Measurements from ENCODE around the gene RASSF4. TPM values are rescaled to one million over a fixed set of nuclear protein-coding genes. Genes with fewer than 3 reads are reported as not detected.

RASSF4 gene
- total and polyA plus RNA-seq, 3 donors from 2014 or later, result 28.2 to 68.1 (median 53.1) TPM

DNA sequence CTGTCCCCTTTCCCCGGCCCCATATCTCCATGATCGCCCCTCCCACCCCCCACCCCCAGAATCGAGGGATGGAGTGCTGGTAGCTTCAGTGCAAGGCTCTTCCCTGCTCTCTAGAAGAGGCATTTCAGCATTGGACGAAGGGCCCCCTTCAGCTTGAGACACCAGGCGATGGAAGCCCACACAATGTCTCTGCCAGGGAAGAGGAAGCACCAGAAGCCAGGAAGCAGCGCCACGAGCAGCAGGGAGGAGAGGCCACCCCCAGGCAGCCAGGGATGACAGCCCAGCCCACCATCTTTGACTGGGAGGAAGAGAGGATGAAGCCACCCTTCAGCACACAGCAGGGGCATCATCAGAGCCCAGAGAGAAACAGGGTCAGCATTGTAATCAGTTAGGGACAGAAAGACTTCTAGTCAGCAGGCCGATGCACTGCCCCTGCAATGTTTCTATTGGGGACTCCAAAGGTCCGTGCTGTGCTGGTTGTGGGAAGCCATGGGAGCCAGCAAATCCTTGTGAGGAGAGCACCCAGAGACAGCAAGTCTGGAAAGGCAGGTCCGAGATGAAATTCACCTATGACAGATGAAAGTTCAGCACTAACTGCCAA is 32.8 kb upstream of the RASSF4 start:
- DNase-seq, result no peak
- intact Hi-C loops (cut with DNase I; ENCODE audit: low total_unique reads), result no loop called here
- WGBS, 2 donors, result 72 to 89% methylated on average over 5 to 10 of the region's 10 CpGs

DNA sequence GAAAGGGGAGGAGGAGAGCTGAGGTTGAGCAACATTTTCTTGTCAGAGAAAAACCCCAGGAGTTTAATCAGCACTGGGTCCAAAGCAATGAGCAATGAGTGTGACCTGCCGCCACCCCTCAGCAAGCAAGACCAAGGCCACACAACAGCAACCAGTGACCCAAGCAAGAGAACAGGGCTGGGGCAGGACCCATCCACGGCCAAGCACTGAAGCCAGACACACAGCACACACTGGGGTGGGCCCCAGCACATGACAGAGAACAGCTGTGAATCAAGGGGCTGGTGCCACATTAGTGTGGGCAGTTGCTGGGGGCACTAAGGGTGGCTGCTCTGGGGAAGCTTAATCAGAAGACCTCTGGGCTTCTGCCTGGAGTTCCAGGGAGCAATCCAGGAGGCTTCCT is 32.2 kb upstream of the RASSF4 start:
- no peaks in the 10 kb centered on the region for H3K36me3 ChIP-seq (ENCODE audit: low read depth, missing control alignments)
- TF ChIP-seq CTCF (IDR thresholded peaks at IDR 0.05) (no peak), POLR2A (IDR thresholded peaks at IDR 0.05) (no peak)
- no peaks in the 10 kb centered on the region for H3K27me3 ChIP-seq
- H3K4me1 ChIP-seq, result no peaks in the 10 kb centered on the region
- H3K4me3 ChIP-seq, result no peak overlapping the region
- intact Hi-C loops (cut with DNase I; ENCODE audit: low total_unique reads), result no loop called here
- WGBS, 2 donors, result 77 to 78% methylated on average over 2 of the region's 2 CpGs
- H3K9me3 ChIP-seq, result no peaks in the 10 kb centered on the region
- H3K27ac ChIP-seq, result no peak overlapping the region
- peak; percentile 35 for DNase-seq

More for the DNA sequence above, 32.8 kb upstream of the RASSF4 start:
- H3K36me3 ChIP-seq (ENCODE audit: low read depth, missing control alignments), result no peaks in the 10 kb centered on the region
- no peaks in the 10 kb centered on the region for H3K4me1 ChIP-seq
- no peak overlapping the region for H3K4me3 ChIP-seq
- no peaks in the 10 kb centered on the region for H3K9me3 ChIP-seq
- H3K27ac ChIP-seq, result no peak overlapping the region
- no peaks in the 10 kb centered on the region for H3K27me3 ChIP-seq
- TF ChIP-seq POLR2A (IDR thresholded peaks at IDR 0.05) (no peak), CTCF (IDR thresholded peaks at IDR 0.05) (no peak)

DNA sequence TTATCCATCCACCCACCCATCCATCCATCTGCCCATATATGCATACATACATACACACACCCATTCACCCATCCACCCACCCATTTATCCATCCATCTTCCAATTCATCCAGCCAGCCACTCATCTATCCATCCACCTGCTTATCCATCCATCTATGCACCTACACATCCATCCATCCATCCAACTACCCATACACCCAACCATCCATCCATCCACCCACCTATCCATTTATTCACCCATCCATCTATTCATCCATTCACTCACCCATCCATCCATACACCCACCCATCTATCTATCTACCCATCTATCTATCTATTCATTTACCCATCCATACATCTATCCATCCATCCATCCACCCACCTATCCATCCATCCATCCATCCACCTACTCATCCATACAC is 31.1 kb upstream of the RASSF4 start:
- TF ChIP-seq CTCF (IDR thresholded peaks at IDR 0.05) (no peak), POLR2A (IDR thresholded peaks at IDR 0.05) (no peak)
- Histone ChIP-seq H3K36me3 (ENCODE audit: low read depth, missing control alignments) (no peaks in the 10 kb centered on the region), H3K27ac (no peak overlapping the region), H3K4me3 (no peak overlapping the region), H3K9me3 (no peaks in the 10 kb centered on the region), H3K27me3 (no peaks in the 10 kb centered on the region), H3K4me1 (no peaks in the 10 kb centered on the region)
- intact Hi-C loops (cut with DNase I; ENCODE audit: low total_unique reads), result no loop called here
- DNase-seq, result no peak

DNA sequence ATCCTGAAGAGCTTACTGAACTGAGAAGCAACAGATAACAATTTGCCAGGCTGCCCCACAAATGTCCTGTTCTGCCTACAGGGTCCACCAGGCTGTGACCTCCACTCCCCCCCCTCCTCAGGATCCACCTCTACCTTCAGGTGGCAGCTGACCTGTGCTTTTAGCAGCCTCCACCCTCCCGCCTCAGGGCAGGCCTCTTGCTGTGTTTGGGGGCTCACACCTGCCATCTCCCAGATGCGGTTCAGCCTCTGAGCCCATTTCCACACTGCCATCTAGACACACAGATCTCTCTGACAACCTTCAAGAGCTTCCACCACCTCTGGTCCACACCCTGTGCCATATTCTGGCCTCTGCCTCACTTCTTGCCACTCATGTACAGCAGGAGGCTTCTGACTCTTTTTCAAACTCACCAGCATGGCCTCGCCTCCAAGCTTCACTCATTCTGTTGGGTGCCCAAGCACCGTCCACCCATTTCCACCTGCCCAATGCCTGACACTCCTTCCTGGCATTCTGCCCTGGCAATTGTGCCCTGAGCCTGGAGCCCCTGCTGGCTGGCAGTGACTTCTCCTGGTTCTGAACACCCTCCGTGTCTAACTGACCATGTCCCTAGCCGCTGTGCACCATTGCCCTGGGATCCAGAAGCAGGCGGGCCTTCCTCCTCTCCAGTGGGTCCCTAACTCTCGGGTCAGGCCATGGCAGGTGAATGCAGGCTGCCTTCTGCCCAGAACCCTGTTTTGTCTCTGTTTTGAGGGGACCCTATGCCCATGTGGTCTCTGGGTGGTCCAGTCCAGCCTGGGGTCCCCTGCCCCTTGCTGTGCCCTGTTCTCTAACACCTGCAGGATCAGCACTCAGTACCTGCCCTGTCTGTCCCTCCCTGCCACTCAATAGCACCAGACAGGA is 30.0 kb upstream of the RASSF4 start:
- Histone ChIP-seq H3K36me3 (ENCODE audit: low read depth, missing control alignments) (no peaks in the 10 kb centered on the region), H3K4me3 (no peak overlapping the region), H3K27me3 (no peaks in the 10 kb centered on the region), H3K4me1 (no peaks in the 10 kb centered on the region), H3K9me3 (no peaks in the 10 kb centered on the region), H3K27ac (no peak overlapping the region)
- intact Hi-C loops (cut with DNase I; ENCODE audit: low total_unique reads), result loop anchor here (5.0 kb wide), 1 partner anchor 48 kb away; the partner anchor contains the start of gene DEPP1
- no peak for DNase-seq
- WGBS, 2 donors, result 92 to 93% methylated on average over 7 of the region's 8 CpGs
- TF ChIP-seq CTCF (IDR thresholded peaks at IDR 0.05) (no peak), POLR2A (IDR thresholded peaks at IDR 0.05) (no peak)
